ENCODE results near the gene SF3A1. TPM values are rescaled to one million over a fixed set of nuclear protein-coding genes. Genes with fewer than 3 reads are reported as not detected.

Gene SF3A1
- total and polyA plus RNA-seq, 2 of the 8 experiments (the other 6 are each of a cell fraction or from before 2014, with no cell fraction given): 27.8 to 285 TPM

DNA sequence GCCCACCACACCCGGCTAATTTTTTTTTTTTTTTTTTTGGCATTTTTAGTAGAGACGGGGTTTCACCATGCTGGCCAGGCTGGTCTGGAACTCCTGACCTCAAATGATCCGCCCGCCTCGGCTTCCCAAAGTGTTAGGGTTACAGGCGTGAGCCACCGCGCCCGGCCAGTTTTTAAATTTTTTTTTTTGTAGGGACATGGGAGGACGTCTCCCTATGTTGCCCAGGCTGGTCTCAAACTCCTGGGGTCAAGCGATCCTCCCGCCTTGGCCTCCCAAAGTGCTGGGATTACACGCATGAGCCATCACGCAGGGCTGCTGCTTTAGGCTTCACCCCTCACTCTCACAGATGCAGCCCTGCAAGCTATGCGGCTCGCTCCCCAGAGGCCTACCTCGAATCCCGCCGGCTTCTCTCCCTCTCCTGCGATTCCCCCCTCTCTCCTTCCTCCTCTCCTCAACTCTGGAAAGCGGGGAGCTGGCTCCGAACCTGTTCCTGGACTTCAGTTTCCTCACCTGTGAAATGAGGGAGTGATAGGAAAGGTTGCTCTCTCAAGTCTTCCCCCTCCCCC is 1.0 kb upstream of the SF3A1 start:
- no peak overlapping the region for H3K27ac ChIP-seq (ENCODE audit: low read depth, low read length)
- no peak overlapping the region for H3K14ac ChIP-seq (ENCODE audit: insufficient read length)
- no peak overlapping the region for H2AK5ac ChIP-seq (ENCODE audit: low read depth, low read length)
- H2BK120ac ChIP-seq (replicated peaks; ENCODE audit: low read depth, low read length): no peak overlapping the region
- H3K23ac ChIP-seq (ENCODE audit: insufficient read length): no peak overlapping the region
- no peak overlapping the region for H2BK12ac ChIP-seq (ENCODE audit: low read depth, low read length)
- peaks cover 15 to 35% of the 10 kb centered on the region in 2 experiments for H3K79me2 ChIP-seq (ENCODE audit: control insufficient read depth in 1 of 2, insufficient read depth in 2 of 2, low read length in 2 of 2)
- H3K4me1 ChIP-seq (replicated peaks in 1 of 4; ENCODE audit: control insufficient read depth in 3 of 4, insufficient read depth in 4 of 4, low read length in 3 of 4): peaks cover 3 to 15% (median 7%) of the 10 kb centered on the region in 4 experiments
- peak overlapping the region; percentile 78 to 93 (median 91); a peak in 6 of 8 replicates for H3K4me3 ChIP-seq (ENCODE audit: extremely low read depth in 1 of 4, insufficient read depth in 2 of 4, low read depth in 3 of 4, low read length in 4 of 4)
- FAIRE-seq: no peak
- peak overlapping the region; percentile 20 for H3K4ac ChIP-seq (replicated peaks; ENCODE audit: insufficient read length, low read depth, low read length)
- H4K20me1 ChIP-seq (replicated peaks in 1 of 2; ENCODE audit: control insufficient read depth in 1 of 2, insufficient read depth in 2 of 2, low read length in 2 of 2): peaks cover 5 to 11% of the 10 kb centered on the region in 2 experiments
- H4K91ac ChIP-seq (replicated peaks; ENCODE audit: insufficient read length, low read length): peak overlapping the region; percentile 37
- no peak for DNase-seq (ENCODE audit: low read depth in 1 of 2, low spot score in 2 of 2)
- no peaks in the 10 kb centered on the region for H3K9me3 ChIP-seq (ENCODE audit: insufficient read depth in 2 of 2, low read depth in 1 of 2, low read length in 1 of 2)
- CTCF ChIA-PET (ENCODE audit: partially characterized antibody): interaction anchor here (0.9 to 2.1 kb wide), 9 partner anchors 17 to 87 kb away, joined by 3 to 9 read pairs (median 3); partner anchors contain the start of gene TBC1D10A
- peaks cover 2% of the 10 kb centered on the region; the same call in 1 of the 2 replicates for H3K23me2 ChIP-seq (ENCODE audit: low read depth, low read length)
- H3K79me1 ChIP-seq (ENCODE audit: low read depth, low read length): peaks cover 17% of the 10 kb centered on the region
- no peak overlapping the region for H2BK5ac ChIP-seq (ENCODE audit: low read depth, low read length)
- peak overlapping the region; percentile 61 to 70 for H3K4me2 ChIP-seq (ENCODE audit: insufficient read depth in 1 of 2, low read depth in 2 of 2, low read length in 2 of 2)
- H4K8ac ChIP-seq (ENCODE audit: extremely low read depth, insufficient read depth, low read length): no peak overlapping the region
- no peak overlapping the region for H2BK15ac ChIP-seq (ENCODE audit: low read length)
- H3K27me3 ChIP-seq (replicated peaks in 1 of 4; ENCODE audit: control insufficient read depth in 3 of 4, extremely low read depth in 1 of 4, insufficient read depth in 3 of 4, low read length in 3 of 4): no peaks in the 10 kb centered on the region
- H3K9ac ChIP-seq (replicated peaks in 1 of 4; ENCODE audit: extremely low read depth in 1 of 4, low read depth in 3 of 4, low read length in 3 of 4): peak overlapping the region in 3 of 4 experiments; percentile 3 to 39 (median 13); a peak in 2 of 7 replicates
- H3K56ac ChIP-seq (replicated peaks; ENCODE audit: insufficient read length, low read depth, low read length): no peak overlapping the region
- H2AFZ ChIP-seq (ENCODE audit: low read length): no peak overlapping the region
- no peak overlapping the region for H2BK20ac ChIP-seq (ENCODE audit: low read length)
- H4K5ac ChIP-seq (ENCODE audit: insufficient read length, low read depth, low read length): no peak overlapping the region
- POLR2A ChIA-PET (ENCODE audit: partially characterized antibody): interaction anchor here (0.7 to 11.5 kb wide), 15 partner anchors 8 to 69 kb away, joined by 3 to 129 read pairs (median 4); partner anchors contain the start of genes CASTOR1 and TBC1D10A
- WGBS, 2 experiments (ENCODE audit: extremely low coverage in 1 of 2, insufficient coverage in 1 of 2, insufficient read length in 1 of 2, insufficient replicate concordance in 2 of 2, low coverage in 1 of 2, low lambda C conversion rate in 2 of 2, missing lambda C conversion rate in 1 of 2): 49% methylated on average over 16 of the region's 22 CpGs; no CpG with 5 or more reads in 1 of the 2 experiments
- H3K36me3 ChIP-seq (ENCODE audit: control insufficient read depth in 2 of 4, insufficient read depth in 4 of 4, low read length in 3 of 4): peaks cover 3 to 7% (median 4%) of the 10 kb centered on the region in 4 experiments; a peak in 6 of 8 replicates
- no peak overlapping the region; the same call in 1 of the 2 replicates for H3K18ac ChIP-seq (ENCODE audit: extremely low read depth, low read length)
- TF ChIP-seq SIN3A (conservative IDR thresholded peaks at IDR 0.05 in 1 of 2, IDR thresholded peaks at IDR 0.05 in 1 of 2; ENCODE audit: low read depth in 1 of 2, low read length in 2 of 2): no peak
- TF ChIP-seq, protein P1, sequence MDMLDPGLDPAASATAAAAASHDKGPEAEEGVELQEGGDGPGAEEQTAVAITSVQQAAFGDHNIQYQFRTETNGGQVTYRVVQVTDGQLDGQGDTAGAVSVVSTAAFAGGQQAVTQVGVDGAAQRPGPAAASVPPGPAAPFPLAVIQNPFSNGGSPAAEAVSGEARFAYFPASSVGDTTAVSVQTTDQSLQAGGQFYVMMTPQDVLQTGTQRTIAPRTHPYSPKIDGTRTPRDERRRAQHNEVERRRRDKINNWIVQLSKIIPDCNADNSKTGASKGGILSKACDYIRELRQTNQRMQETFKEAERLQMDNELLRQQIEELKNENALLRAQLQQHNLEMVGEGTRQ (IDR thresholded peaks at IDR 0.05; ENCODE audit: low read length): no peak
- no peak for TF ChIP-seq CBX8 (IDR thresholded peaks at IDR 0.05; ENCODE audit: borderline replicate concordance, low read depth, low read length)
- no peak for TF ChIP-seq RBBP5 (IDR thresholded peaks at IDR 0.05; ENCODE audit: borderline replicate concordance, low read depth, low read length)
- TF ChIP-seq SUZ12 (IDR thresholded peaks at IDR 0.05; ENCODE audit: low read length): no peak
- TF ChIP-seq CREB1 (IDR thresholded peaks at IDR 0.05): no peak
- TF ChIP-seq SRF (IDR thresholded peaks at IDR 0.05; ENCODE audit: low read depth, low read length): no peak
- no peak for TF ChIP-seq RFX5 (IDR thresholded peaks at IDR 0.05; ENCODE audit: borderline replicate concordance, low read depth, low read length)
- no peak for TF ChIP-seq RXRA (IDR thresholded peaks at IDR 0.05; ENCODE audit: insufficient read depth, low read depth, low read length)
- TF ChIP-seq GTF2F1 (IDR thresholded peaks at IDR 0.05; ENCODE audit: borderline replicate concordance, low read depth, low read length): no peak
- no peak for TF ChIP-seq TBP (IDR thresholded peaks at IDR 0.05; ENCODE audit: low read depth, low read length)
- no peak for TF ChIP-seq MAFK (IDR thresholded peaks at IDR 0.05; ENCODE audit: low read depth, low read length)
